Measurements from ENCODE around the gene SNX3.

GRCh38 chr6:108176281-108177089 lies 84.4 kb downstream of the SNX3 start:
- no peak for TF ChIP-seq CTCF (IDR thresholded peaks at IDR 0.05)
- no peak for TF ChIP-seq POLR2A (IDR thresholded peaks at IDR 0.05)
- TF ChIP-seq EP300 (IDR thresholded peaks at IDR 0.05) = no peak

Data from tibial nerve (tissue), 4 donors.